IMR-90 (cell line): ENCODE measurements around the gene ARRDC3. TPM values are rescaled to one million over a fixed set of nuclear protein-coding genes. Genes with fewer than 3 reads are reported as not detected.

Experiments
- ATAC-seq: fragments of 200-7000 bp; cut with Tn5 transposase; 2 replicates; pipeline ENCODE4 v1.9.1; 2020; ENCODE audit warnings: low read depth, mild to moderate bottlenecking, moderate library complexity
- BruUV-seq: library from RNA; stranded (reverse); fragments of 400-500 nt; replicated peaks from 2 replicates; lab custom pipeline; 2021; lab: Mats Ljungman, UMichigan
- CTCF ChIA-PET: fragments of 300-600 bp; formaldehyde crosslinking; extraction: SDS; loops from one replicate; lab custom pipeline; 2021; ENCODE audit warnings: antibody characterized with exemption; lab: Yijun Ruan, JAX
- POLR2A ChIA-PET: fragments of 300-600 bp; sonication (Branson Sonifier 250); formaldehyde crosslinking; loops from one replicate; lab custom pipeline; 2022; ENCODE audit warnings: antibody characterized with exemption; ENCODE audit not compliant: unreplicated experiment; lab: Charles Lee
- DNase-seq: peaks from one replicate; pipeline ENCODE4 v3.0.0; 2013
- H2AFZ ChIP-seq: replicated peaks from 2 replicates; pipeline ENCODE3; 2013; ENCODE audit warnings: low read length, mild to moderate bottlenecking; ENCODE audit not compliant: poor library complexity
- H2AK5ac ChIP-seq: 2 replicates; pipeline ENCODE4 v1.6.1; 2013; ENCODE audit warnings: low read depth, low read length, inconsistent platforms
- H2AK9ac ChIP-seq: replicated peaks from 2 replicates; pipeline ENCODE3; 2013; ENCODE audit warnings: mild to moderate bottlenecking, low read depth, low read length, moderate library complexity; ENCODE audit not compliant: poor library complexity
- H2BK120ac ChIP-seq: 2 replicates; pipeline ENCODE4 v1.6.1; 2013; ENCODE audit warnings: low read depth, low read length, inconsistent platforms
- H2BK15ac ChIP-seq: 3 replicates; pipeline ENCODE4 v1.6.1; 2013; ENCODE audit warnings: low read depth, low read length, inconsistent platforms
- H2BK20ac ChIP-seq: 2 replicates; pipeline ENCODE4 v1.6.1; 2013; ENCODE audit warnings: low read depth, mild to moderate bottlenecking, inconsistent platforms, low read length, moderate library complexity
- H2BK5ac ChIP-seq: 2 replicates; pipeline ENCODE4 v1.6.1; 2013; ENCODE audit warnings: mild to moderate bottlenecking, low read depth, low read length, inconsistent platforms; ENCODE audit not compliant: poor library complexity, severe bottlenecking
- H3K14ac ChIP-seq: replicated peaks from 2 replicates; pipeline ENCODE4 v1.6.1; 2013; ENCODE audit warnings: low read depth, low read length, inconsistent platforms
- H3K18ac ChIP-seq: 2 replicates; pipeline ENCODE4 v1.6.1; 2013; ENCODE audit warnings: low read depth, low read length, control low read depth
- H3K23ac ChIP-seq: 2 replicates; pipeline ENCODE4 v1.6.1; 2013; ENCODE audit warnings: low read depth, low read length, inconsistent platforms
- H3K27ac ChIP-seq: 2 replicates; pipeline ENCODE4 v1.5.1; 2013; ENCODE audit warnings: mild to moderate bottlenecking, control low read depth, low read length; ENCODE audit not compliant: insufficient read depth
- H3K27me3 ChIP-seq: 2 replicates; pipeline ENCODE4 v1.6.1; 2013; ENCODE audit warnings: low read length; ENCODE audit not compliant: control insufficient read depth, insufficient read depth
- H3K36me3 ChIP-seq: 2 replicates; pipeline ENCODE4 v1.6.1; 2013; ENCODE audit warnings: low read length, mixed read lengths; ENCODE audit not compliant: control insufficient read depth, insufficient read depth
- H3K4ac ChIP-seq: 2 replicates; pipeline ENCODE4 v1.6.1; 2013; ENCODE audit warnings: low read depth, low read length, inconsistent platforms
- H3K4me1 ChIP-seq: 2 replicates; pipeline ENCODE4 v1.6.1; 2013; ENCODE audit warnings: low read length, mixed read lengths; ENCODE audit not compliant: control insufficient read depth, insufficient read depth
- H3K4me2 ChIP-seq: 2 replicates; pipeline ENCODE4 v1.6.1; 2013; ENCODE audit warnings: low read depth, mild to moderate bottlenecking, control low read depth, low read length, moderate library complexity
- H3K4me3 ChIP-seq: 2 replicates; pipeline ENCODE4 v1.5.1; 2013; ENCODE audit warnings: low read depth, mild to moderate bottlenecking, control low read depth, low read length, moderate library complexity; ENCODE audit not compliant: insufficient read depth
- H3K56ac ChIP-seq: 2 replicates; pipeline ENCODE4 v1.6.1; 2013; ENCODE audit warnings: low read length, inconsistent platforms; ENCODE audit not compliant: insufficient read depth; ENCODE audit errors: extremely low read depth
- H3K79me1 ChIP-seq, 2 experiments: 2 replicates each; pipeline ENCODE4 v1.6.1; 2013; ENCODE audit warnings: low read length in 2 of 2, inconsistent platforms in 1 of 2, low read depth in 1 of 2
- H3K9ac ChIP-seq: 2 replicates; pipeline ENCODE4 v1.6.1; 2013; ENCODE audit warnings: low read depth, low read length, control low read depth
- H3K9me1 ChIP-seq: 2 replicates; pipeline ENCODE4 v1.6.1; 2013; ENCODE audit warnings: low read length, inconsistent platforms; ENCODE audit not compliant: insufficient read depth
- H3K9me3 ChIP-seq: 2 replicates; pipeline ENCODE4 v1.6.1; 2013; ENCODE audit warnings: low read length; ENCODE audit not compliant: control insufficient read depth, insufficient read depth
- H4K20me1 ChIP-seq: 2 replicates; pipeline ENCODE4 v1.6.1; 2013; ENCODE audit warnings: low read length, inconsistent platforms; ENCODE audit not compliant: insufficient read depth
- H4K5ac ChIP-seq: 2 replicates; pipeline ENCODE4 v1.6.1; 2013; ENCODE audit warnings: mild to moderate bottlenecking, low read depth, low read length, control low read depth
- H4K8ac ChIP-seq, 2 experiments: 2 replicates each; pipeline ENCODE4 v1.6.1; 2013; ENCODE audit warnings: low read depth in 2 of 2, low read length in 2 of 2, control low read depth in 1 of 2, inconsistent platforms in 1 of 2
- H4K91ac ChIP-seq: 2 replicates; pipeline ENCODE4 v1.6.1; 2013; ENCODE audit warnings: low read depth, low read length, inconsistent platforms; ENCODE audit not compliant: insufficient read depth
- CTCF ChIP-seq: conservative IDR thresholded peaks from 2 replicates; pipeline ENCODE4 v1.5.1; 2012; ENCODE audit warnings: mild to moderate bottlenecking, low read depth, low read length, improper control_type of control experiment
- MXI1 ChIP-seq: IDR thresholded peaks from 2 replicates; pipeline ENCODE4 v1.6.1; 2012; ENCODE audit warnings: low read depth, mild to moderate bottlenecking, low read length, moderate library complexity, borderline replicate concordance
- RAD21 ChIP-seq: IDR thresholded peaks from 2 replicates; pipeline ENCODE4 v1.6.1; 2012; ENCODE audit warnings: low read length, improper control_type of control experiment
- SMC3 ChIP-seq: fragments of 150-350 bp; IDR thresholded peaks from 2 replicates; pipeline ENCODE4 v1.6.1; 2016; ENCODE audit warnings: low read depth, mild to moderate bottlenecking, antibody characterized with exemption, low read length, moderate library complexity
- WGBS, 2 experiments: methylation state at CpG; one replicate each; pipeline versions ENCODE4 v1.1.5 to v1.1.7; 2013; ENCODE audit warnings: missing lambda C conversion rate in 2 of 2; ENCODE audit not compliant: insufficient read length in 1 of 2; ENCODE audit errors: extremely low coverage in 2 of 2; 5-methylcytosine and 5-hydroxymethylcytosine counted together
- dilution Hi-C: fragments of 300-500 bp; cut with HindIII; formaldehyde crosslinking; loops from one replicate; pipeline ENCODE4 v1.14.3; 2018; ENCODE audit warnings: low sequenced_read_pairs; ENCODE audit not compliant: unreplicated experiment
- in situ Hi-C: fragments of 300-500 bp; cut with MboI; formaldehyde crosslinking; loops from 3 replicates; pipeline ENCODE4 v1.14.3; 2019; ENCODE audit warnings: low sequenced_read_pairs, inconsistent platforms, mixed read lengths
- intact Hi-C: fragments of 100-400 bp; cut with micrococcal nuclease; formaldehyde crosslinking; loops from 2 replicates; pipeline ENCODE4 v1.10.0; 2022
- polyA plus RNA-seq, 3 experiments: library from polyadenylated mRNA; depleted of rRNA; stranded (reverse); fragments of >200 nt; gene quantifications; 2 replicates each; pipeline ENCODE4 v1.2.3, GENCODE V29; 2012; ENCODE audit warnings: low replicate concordance in 1 of 3
- total RNA-seq: library from RNA; depleted of rRNA; stranded (reverse); fragments of >200 nt; gene quantifications from 2 replicates; pipeline ENCODE4 v1.2.3, GENCODE V29; 2012

ARRDC3 gene
- total and polyA plus RNA-seq, 2 of the 4 experiments (the other 2 are of a cell fraction) = 19.3 to 86.7 TPM

GRCh38 chr5:91419571-91420537 lies 36.7 kb upstream of the ARRDC3 start:
- no peak overlapping the region for H3K9ac ChIP-seq
- no peak overlapping the region for H2BK5ac ChIP-seq
- H3K23ac ChIP-seq = no peak overlapping the region
- no CpG with 5 or more reads among the region's 9 CpGs for WGBS, 2 experiments
- ChIA-PET CTCF (interaction anchor here (0.9 to 4.7 kb wide), 8 partner anchors 9 to 617 kb away, joined by 3 to 25 read pairs (median 6); partner anchors contain the start of gene ARRDC3), POLR2A (no interaction called here)
- no peak overlapping the region for H4K8ac ChIP-seq
- H3K79me1 ChIP-seq = no peaks in the 10 kb centered on the region
- H2AK9ac ChIP-seq = no peak overlapping the region
- no peaks in the 10 kb centered on the region; the same call in 1 of the 2 replicates for H3K9me1 ChIP-seq
- no peak overlapping the region for H3K4me3 ChIP-seq
- no peaks in the 10 kb centered on the region for H3K36me3 ChIP-seq
- no peak overlapping the region for H3K4me2 ChIP-seq
- no peak overlapping the region for H2BK15ac ChIP-seq
- no peak overlapping the region for H3K56ac ChIP-seq
- intact Hi-C loops (loop anchor here (1.0 to 5.0 kb wide), 5 partner anchors 38 to 617 kb away; partner anchors contain the start of gene ARRDC3), in situ Hi-C loops (loop anchor here (5.0 kb wide), 1 partner anchor 553 kb away; no protein-coding TSS in a partner anchor), dilution Hi-C loops (loop anchor here (25.0 kb wide), 1 partner anchor 558 kb away; no protein-coding TSS in a partner anchor)
- H3K27me3 ChIP-seq = no peaks in the 10 kb centered on the region
- H3K27ac ChIP-seq = no peak overlapping the region
- no peak overlapping the region for H2AK5ac ChIP-seq
- H3K9me3 ChIP-seq = no peaks in the 10 kb centered on the region
- no peak overlapping the region for H3K14ac ChIP-seq
- H3K18ac ChIP-seq = no peak overlapping the region
- BruUV-seq = no TSS peak
- no peak overlapping the region for H4K5ac ChIP-seq
- no peak overlapping the region for H2BK120ac ChIP-seq
- TF ChIP-seq RAD21 (peak; percentile 76), MXI1 (no peak), SMC3 (peak; percentile 78), CTCF (peak; percentile 73)
- no peaks in the 10 kb centered on the region for H4K20me1 ChIP-seq
- DNase-seq (peak; percentile 55), ATAC-seq (peak; percentile 50)
- H3K4ac ChIP-seq = no peak overlapping the region
- H2AFZ ChIP-seq = no peak overlapping the region
- no peaks in the 10 kb centered on the region for H3K4me1 ChIP-seq
- H4K91ac ChIP-seq = no peak overlapping the region
- no peak overlapping the region for H2BK20ac ChIP-seq
